Measurements from ENCODE around the gene CARD19. TPM values are rescaled to one million over a fixed set of nuclear protein-coding genes. Genes with fewer than 3 reads are reported as not detected.

The CARD19 gene
- total RNA-seq, 4 donors from 2014 or later, result 12.2 to 68.3 (median 50.3) TPM

DNA sequence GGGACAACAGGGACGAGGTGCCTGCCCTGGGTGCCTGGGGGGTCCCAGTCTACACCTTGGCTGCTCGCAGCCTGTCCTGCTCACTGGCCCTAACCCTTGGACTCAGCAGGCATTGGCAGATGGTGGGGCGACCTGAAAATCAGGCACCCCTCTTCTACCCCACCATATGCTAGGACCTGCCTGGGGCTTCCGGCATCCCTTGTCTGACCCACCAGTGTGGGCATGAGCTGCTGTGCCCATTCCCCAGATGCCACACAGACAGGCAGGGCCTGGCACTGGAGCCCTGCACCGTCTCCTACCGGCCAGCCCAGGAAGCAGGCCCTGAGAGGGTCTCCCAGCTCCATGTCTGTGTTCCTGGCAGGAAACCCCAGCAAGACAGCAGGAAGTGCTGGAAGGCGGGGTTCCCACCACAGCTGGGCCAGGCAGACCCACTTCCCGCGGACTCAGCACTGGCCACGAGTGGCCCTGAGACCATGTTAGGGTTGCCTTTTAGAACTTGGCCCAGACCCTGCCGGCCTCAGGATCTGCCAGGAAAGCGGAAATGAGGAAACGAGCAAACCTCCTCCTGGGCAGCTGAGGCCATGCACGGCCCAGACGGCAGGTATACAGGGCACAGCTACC, 35.0 kb downstream of the CARD19 start:
- TF ChIP-seq, protein P1, sequence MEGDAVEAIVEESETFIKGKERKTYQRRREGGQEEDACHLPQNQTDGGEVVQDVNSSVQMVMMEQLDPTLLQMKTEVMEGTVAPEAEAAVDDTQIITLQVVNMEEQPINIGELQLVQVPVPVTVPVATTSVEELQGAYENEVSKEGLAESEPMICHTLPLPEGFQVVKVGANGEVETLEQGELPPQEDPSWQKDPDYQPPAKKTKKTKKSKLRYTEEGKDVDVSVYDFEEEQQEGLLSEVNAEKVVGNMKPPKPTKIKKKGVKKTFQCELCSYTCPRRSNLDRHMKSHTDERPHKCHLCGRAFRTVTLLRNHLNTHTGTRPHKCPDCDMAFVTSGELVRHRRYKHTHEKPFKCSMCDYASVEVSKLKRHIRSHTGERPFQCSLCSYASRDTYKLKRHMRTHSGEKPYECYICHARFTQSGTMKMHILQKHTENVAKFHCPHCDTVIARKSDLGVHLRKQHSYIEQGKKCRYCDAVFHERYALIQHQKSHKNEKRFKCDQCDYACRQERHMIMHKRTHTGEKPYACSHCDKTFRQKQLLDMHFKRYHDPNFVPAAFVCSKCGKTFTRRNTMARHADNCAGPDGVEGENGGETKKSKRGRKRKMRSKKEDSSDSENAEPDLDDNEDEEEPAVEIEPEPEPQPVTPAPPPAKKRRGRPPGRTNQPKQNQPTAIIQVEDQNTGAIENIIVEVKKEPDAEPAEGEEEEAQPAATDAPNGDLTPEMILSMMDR (IDR thresholded peaks at IDR 0.05; ENCODE audit: low read depth), result no peak

DNA sequence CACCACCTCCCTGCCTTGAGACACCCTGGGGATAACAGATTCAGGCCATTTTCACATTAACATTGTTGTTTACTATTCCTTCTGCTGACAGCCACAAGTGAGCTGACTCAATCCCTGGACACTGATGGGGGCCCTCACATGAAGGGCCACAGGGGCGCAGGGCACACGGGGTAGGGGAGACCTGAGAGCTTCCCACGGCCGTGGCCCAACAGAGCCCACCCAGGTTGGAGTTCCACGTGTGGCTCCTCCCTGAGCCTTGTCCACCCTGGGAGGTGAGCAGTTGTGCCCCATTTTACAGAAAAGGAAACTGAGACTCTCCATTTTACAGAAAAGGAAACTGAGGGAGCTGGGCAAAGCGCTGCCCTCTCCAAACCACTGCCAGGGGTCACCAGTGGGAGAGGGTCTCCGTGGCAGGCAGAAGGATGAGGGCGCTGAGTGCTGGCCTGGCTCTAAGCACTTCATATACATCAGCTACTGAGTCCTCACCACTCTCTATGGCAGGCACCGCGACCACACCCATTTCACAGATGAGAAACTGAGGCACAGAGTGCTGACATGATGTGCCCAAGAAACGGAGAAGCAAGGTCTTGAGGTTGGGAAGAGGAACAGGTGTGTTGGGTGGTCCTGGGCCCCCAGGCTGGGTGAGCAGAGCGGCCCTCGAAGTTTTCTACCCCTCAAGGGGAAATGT, 35.7 kb downstream of the CARD19 start:
- TF ChIP-seq, protein P1 (IDR thresholded peaks at IDR 0.05; ENCODE audit: low read depth), result no peak

DNA sequence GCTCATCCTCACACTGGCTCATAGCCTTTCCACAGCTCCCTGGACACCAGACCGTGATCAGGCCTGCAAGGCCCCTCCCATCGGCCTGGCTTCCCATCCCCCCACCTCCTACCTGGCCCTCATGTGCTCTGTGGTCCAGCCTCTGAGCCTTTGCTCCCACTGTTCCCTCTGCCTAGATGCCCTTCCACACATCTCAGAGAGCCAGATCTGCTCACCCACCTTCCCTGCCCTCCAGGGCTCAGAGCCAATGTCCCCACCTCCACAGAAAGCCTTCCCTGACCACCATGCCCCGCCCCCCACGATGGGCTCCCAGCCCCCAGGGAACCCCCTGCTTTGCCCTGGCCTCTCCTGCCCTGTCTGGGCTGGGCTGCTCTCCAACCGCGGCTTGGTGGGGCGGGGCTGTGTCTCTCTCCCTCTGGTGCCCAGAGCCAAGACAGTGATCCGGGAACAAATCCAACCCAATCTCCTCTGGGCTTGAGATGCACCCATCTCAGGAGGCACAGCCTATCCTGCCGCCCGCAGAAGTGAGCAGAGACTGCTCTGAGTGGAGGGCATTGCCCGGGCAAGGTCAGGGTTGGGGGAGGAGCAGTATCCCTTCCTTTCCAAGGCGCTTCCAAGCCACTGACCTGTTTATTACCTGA, 36.4 kb downstream of the CARD19 start:
- TF ChIP-seq, protein P1 (IDR thresholded peaks at IDR 0.05; ENCODE audit: low read depth), result no peak

DNA sequence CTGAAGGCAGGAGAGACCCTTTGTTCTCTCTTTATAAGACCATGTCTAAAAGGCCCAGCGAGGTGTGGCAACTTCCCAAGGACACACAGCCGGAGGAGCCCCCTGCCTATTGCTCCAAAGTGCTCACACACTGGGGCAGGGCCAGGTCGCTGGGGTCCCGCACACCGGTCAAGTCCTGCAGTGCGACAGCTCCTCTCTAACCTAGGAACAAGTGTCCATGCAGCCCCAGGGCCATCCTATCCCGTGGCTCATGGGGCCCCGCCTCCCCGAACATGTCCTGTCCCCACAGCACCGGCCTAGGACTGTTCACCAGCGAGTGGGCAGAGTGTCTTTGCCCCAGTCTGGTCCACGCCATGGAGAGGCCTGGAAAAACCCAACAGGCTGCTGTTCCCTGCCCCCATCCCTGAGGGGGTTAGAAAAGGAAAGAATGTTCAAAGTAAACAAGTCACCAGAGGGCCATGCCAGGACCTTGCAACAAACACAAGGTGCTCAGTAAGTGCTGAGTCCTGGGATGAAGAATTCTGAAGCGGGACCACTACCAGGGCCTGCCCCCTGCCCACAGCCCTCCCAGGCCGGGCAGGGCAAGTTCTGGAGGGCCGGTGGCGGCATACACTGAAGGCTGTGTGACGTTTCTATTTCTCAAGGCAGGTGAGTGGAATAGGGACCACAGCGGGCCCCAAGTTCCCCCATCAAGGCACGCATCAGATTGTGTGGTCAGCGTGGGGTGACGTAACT, 37.1 kb downstream of the CARD19 start:
- TF ChIP-seq, protein P1 (IDR thresholded peaks at IDR 0.05; ENCODE audit: low read depth), result no peak

DNA sequence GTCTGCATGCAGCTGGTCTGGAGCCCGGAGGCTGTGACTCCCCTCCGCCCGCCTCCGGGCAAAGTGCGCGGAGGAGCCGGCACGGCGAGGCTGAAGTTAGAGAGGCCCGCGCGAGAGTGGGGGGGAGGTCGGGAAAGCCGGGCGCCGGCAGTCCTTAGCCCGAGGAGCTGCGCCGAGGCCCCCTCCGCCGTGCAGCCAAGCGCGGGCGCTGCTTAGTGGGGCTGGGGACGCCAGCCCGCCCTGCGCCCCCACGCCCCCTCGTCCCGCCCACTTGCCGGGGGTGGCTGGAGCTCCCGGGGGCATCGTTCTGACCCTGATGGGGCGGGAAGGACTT, 37.6 kb downstream of the CARD19 start:
- TF ChIP-seq, protein P1 (IDR thresholded peaks at IDR 0.05; ENCODE audit: low read depth), result no peak

DNA sequence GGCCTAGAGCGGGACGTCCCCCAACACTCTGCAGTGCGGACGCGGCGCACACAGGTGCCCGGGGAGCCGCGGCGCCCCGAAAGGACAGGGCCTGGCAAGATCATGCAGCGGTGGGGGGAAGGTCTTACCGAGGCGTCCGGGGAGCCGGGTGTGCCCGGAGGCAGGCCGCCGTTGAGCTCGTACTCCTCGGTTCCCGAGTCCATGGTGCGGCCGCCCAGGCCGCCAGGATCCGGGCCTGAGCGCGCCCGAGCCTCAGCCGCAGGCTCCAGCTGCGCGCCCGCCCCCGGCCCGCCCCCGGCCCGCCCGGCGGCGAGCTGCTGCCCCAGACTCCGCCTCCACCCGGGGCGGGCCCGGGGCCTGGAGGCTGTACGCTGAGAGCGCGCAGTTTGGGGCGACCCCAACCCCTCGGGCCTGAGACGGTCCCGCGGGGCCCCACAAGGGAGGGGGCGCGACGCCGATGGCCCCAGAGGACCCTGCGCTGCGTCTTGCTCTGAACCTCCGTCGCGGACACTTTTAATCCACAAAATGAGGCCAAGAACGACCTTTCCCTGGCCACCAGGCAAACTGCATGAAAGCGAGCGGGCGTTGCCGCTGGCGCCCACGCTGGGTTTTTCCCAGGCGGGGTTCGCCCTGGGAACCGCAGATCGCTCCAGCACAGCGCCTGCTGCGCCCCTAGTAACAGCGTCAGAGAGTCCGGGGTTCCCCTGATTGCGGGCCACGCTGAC, 38.2 kb downstream of the CARD19 start, which contains the start of gene NINJ1:
Gene NINJ1, minus strand, starts transcription at position 237 of the 725 bp plus-strand sequence. Its CDS starts 34 bp downstream, at position 203.
- TF ChIP-seq, protein P1 (IDR thresholded peaks at IDR 0.05; ENCODE audit: low read depth), result no peak
